ENCODE data around the gene LACRT. TPM values are rescaled to one million over a fixed set of nuclear protein-coding genes. Genes with fewer than 3 reads are reported as not detected.
"Not testable (repeated sequence)": the region's sequence is repeated elsewhere in the genome, so short reads cannot be mapped to it uniquely, and the experiment has no call there.

LACRT gene
- total and polyA plus RNA-seq, 4 experiments from 2014 or later = not detected

DNA sequence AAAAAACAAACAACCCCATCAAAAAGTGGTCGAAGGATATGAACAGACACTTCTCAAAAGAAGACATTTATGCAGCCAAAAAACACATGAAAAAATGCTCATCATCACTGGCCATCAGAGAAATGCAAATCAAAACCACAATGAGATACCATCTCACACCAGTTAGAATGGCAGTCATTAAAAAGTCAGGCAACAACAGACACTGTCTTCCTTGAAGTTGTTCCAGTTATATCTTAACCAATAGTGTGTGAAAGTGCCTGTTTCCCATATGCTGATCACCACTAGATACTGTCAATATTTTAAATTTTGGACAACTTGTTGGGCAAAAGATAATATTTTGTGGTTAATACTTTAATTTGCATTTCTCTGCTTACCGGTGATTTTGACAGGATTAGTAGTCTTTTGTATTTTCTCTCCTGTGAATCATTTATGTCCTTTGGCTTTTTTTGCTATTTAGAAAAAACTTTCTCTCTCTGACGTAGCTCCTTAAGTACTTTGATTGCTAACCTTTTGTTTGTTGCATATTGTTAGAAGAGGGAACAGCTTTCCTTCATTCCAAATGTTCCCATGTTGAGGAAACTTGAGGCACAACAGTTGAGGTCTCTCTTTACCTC is 30.4 kb upstream of the LACRT start:
- H3K4me1 Mint-ChIP-seq; intact Hi-C loops (cut with micrococcal nuclease); H3K4me3 ChIP-seq (ENCODE audit: low read length in 2 of 2); DNase-seq; H3K36me3 ChIP-seq (ENCODE audit: insufficient read depth, low read length); H3K27ac ChIP-seq (ENCODE audit: low read depth, low read length); H3K4me1 ChIP-seq (ENCODE audit: insufficient read depth, low read length); H3K27ac Mint-ChIP-seq; H3K4me3 Mint-ChIP-seq; CTCF ChIA-PET (ENCODE audit: partially characterized antibody); H3K9me3 Mint-ChIP-seq; POLR2A ChIA-PET (ENCODE audit: partially characterized antibody); H3K36me3 Mint-ChIP-seq; H3K9me3 ChIP-seq (ENCODE audit: control insufficient read depth in 1 of 2, low read length in 2 of 2); H3K27me3 ChIP-seq (ENCODE audit: insufficient read depth, low read length): not testable (repeated sequence)
- peaks cover 7 to 12% of the 10 kb centered on the region in 2 donors for H3K27me3 Mint-ChIP-seq

DNA sequence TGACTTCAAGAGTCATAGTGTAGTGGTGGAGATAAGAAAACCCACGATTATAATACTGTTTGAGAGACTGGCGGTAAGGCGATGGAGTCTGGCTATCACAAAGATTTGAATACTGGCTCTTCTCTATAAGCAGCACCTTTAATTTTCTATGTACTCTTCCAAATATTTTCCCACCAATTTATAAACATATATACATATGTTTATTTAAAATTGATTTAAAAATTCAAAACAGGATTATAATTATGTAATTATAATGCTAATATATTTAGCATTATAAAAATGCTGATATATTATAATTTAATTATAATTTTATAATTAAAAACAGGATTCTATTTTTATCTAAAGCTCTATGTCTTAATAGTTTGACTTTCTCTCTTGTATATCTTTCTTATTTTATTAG is 28.9 kb upstream of the LACRT start:
- POLR2A ChIA-PET (ENCODE audit: partially characterized antibody) = no interaction called here
- no peaks in the 10 kb centered on the region for H3K36me3 Mint-ChIP-seq
- H3K27me3 ChIP-seq (ENCODE audit: insufficient read depth, low read length) = no peaks in the 10 kb centered on the region
- intact Hi-C loops (cut with micrococcal nuclease) = no loop called here
- no peak overlapping the region for H3K4me3 Mint-ChIP-seq
- H3K4me3 ChIP-seq (ENCODE audit: low read length in 2 of 2) = no peak overlapping the region
- H3K4me1 ChIP-seq (ENCODE audit: insufficient read depth, low read length) = no peaks in the 10 kb centered on the region
- H3K4me1 Mint-ChIP-seq = no peaks in the 10 kb centered on the region
- H3K27me3 Mint-ChIP-seq = peaks cover 4 to 17% of the 10 kb centered on the region in 2 donors
- no peak overlapping the region for H3K27ac ChIP-seq (ENCODE audit: low read depth, low read length)
- peaks cover 0 to 3% (median 0%) of the 10 kb centered on the region in 8 donors for H3K9me3 Mint-ChIP-seq
- CTCF ChIA-PET (ENCODE audit: partially characterized antibody) = no interaction called here
- no peaks in the 10 kb centered on the region for H3K36me3 ChIP-seq (ENCODE audit: insufficient read depth, low read length)
- no peaks in the 10 kb centered on the region for H3K9me3 ChIP-seq (ENCODE audit: control insufficient read depth in 1 of 2, low read length in 2 of 2)
- no peak overlapping the region for H3K27ac Mint-ChIP-seq
- DNase-seq = no peak

DNA sequence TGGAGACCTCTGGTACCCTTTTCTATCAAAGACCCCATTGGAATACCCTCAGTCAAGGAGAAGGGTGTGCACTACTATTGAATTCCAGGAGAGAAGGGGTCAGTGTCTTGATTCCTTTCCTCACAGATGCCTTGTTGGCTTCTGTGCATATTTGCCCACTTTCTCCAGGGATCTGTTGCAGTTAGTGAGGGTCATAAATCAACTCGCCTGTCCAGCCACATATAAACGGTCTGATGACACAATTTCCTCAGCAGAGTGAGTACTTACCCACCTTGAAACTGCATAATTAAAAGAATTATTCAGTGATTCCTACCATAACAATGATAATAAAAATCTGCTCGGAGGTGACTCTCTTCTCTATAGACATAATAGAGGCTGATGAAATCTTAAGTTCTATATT is 27.3 kb upstream of the LACRT start:
- no peaks in the 10 kb centered on the region for H3K4me1 Mint-ChIP-seq
- ChIA-PET POLR2A (ENCODE audit: partially characterized antibody) (no interaction called here), CTCF (ENCODE audit: partially characterized antibody) (no interaction called here)
- H3K9me3 Mint-ChIP-seq = peaks cover 0 to 3% (median 0%) of the 10 kb centered on the region in 8 donors
- H3K4me3 Mint-ChIP-seq = no peak overlapping the region
- Histone ChIP-seq H3K4me1 (ENCODE audit: insufficient read depth, low read length) (no peaks in the 10 kb centered on the region), H3K27ac (ENCODE audit: low read depth, low read length) (no peak overlapping the region), H3K4me3 (ENCODE audit: low read length in 2 of 2) (no peak overlapping the region), H3K36me3 (ENCODE audit: insufficient read depth, low read length) (no peaks in the 10 kb centered on the region), H3K27me3 (ENCODE audit: insufficient read depth, low read length) (peaks cover 4% of the 10 kb centered on the region), H3K9me3 (ENCODE audit: control insufficient read depth in 1 of 2, low read length in 2 of 2) (no peaks in the 10 kb centered on the region)
- intact Hi-C loops (cut with micrococcal nuclease) = no loop called here
- no peaks in the 10 kb centered on the region for H3K36me3 Mint-ChIP-seq
- H3K27me3 Mint-ChIP-seq = peaks cover 9 to 15% of the 10 kb centered on the region in 2 donors
- DNase-seq = no peak
- no peak overlapping the region for H3K27ac Mint-ChIP-seq

DNA sequence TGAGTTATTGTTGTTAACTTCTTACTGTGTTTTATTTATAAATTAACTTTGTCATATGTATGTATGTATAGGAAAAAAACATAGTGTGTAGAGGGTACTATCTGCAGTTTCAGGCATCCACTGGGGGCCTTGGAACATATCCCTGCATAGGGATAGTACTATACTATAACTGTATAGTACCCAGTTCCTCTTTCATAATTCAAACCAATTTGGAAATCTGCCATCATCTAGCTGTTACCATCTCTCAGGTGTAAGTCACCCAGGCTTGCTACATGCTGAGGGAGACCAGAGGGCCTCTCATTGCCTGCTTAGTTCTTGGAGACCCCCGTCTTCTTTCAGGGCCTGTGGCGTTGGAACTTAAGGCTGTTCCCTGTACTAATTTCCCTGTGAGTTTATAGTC is 26.4 kb upstream of the LACRT start:
- POLR2A ChIA-PET (ENCODE audit: partially characterized antibody) = no interaction called here
- Mint-ChIP-seq H3K4me1 (no peaks in the 10 kb centered on the region), H3K27me3 (peaks cover 9 to 15% of the 10 kb centered on the region in 2 donors), H3K4me3 (no peak overlapping the region), H3K27ac (no peak overlapping the region), H3K9me3 (peaks cover 0 to 3% (median 0%) of the 10 kb centered on the region in 8 donors), H3K36me3 (no peaks in the 10 kb centered on the region)
- CTCF ChIA-PET (ENCODE audit: partially characterized antibody) = no interaction called here
- peaks cover 4% of the 10 kb centered on the region for H3K27me3 ChIP-seq (ENCODE audit: insufficient read depth, low read length)
- H3K27ac ChIP-seq (ENCODE audit: low read depth, low read length) = no peak overlapping the region
- intact Hi-C loops (cut with micrococcal nuclease) = no loop called here
- H3K4me3 ChIP-seq (ENCODE audit: low read length in 2 of 2) = no peak overlapping the region
- DNase-seq = no peak
- H3K36me3 ChIP-seq (ENCODE audit: insufficient read depth, low read length) = no peaks in the 10 kb centered on the region
- H3K9me3 ChIP-seq (ENCODE audit: control insufficient read depth in 1 of 2, low read length in 2 of 2) = no peaks in the 10 kb centered on the region
- H3K4me1 ChIP-seq (ENCODE audit: insufficient read depth, low read length) = no peaks in the 10 kb centered on the region

DNA sequence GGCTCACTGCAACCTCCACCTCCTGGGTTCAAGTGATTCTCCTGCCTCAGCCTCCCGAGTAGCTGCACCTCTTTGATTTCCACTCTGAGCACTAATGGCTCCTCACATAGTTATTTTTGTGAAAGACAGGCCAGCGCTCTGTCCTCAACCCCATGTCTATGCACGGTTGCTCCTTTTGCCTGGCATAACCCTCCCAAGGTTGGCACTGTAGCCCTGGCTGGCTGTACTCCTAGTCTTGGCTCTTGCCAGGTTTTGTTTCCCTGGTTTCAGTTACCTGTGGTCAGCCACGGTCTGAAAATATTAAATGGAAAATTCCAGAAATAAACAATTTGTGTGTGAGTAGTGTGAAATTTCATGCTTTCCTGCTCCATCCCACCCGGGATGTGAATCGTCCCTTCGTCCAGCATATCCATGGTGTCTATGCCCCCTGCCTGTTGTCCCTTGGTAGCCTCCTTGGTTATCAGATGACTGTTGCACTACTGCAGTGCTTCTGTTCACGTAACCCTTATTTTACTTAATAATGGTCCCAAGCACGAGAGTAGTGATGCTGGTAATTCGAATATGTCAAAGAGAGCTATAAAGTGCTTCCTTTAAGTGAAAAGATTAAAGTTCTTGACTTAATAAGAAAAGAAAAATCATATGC is 25.7 kb upstream of the LACRT start:
- no peak overlapping the region for H3K4me3 ChIP-seq (ENCODE audit: low read length in 2 of 2)
- H3K4me3 Mint-ChIP-seq = no peak overlapping the region
- H3K36me3 ChIP-seq (ENCODE audit: insufficient read depth, low read length) = no peaks in the 10 kb centered on the region
- no peaks in the 10 kb centered on the region for H3K4me1 Mint-ChIP-seq
- H3K36me3 Mint-ChIP-seq = no peaks in the 10 kb centered on the region
- H3K27ac ChIP-seq (ENCODE audit: low read depth, low read length) = no peak overlapping the region
- H3K27me3 Mint-ChIP-seq = peaks cover 9 to 15% of the 10 kb centered on the region in 2 donors
- no peak overlapping the region for H3K27ac Mint-ChIP-seq
- DNase-seq = no peak
- H3K27me3 ChIP-seq (ENCODE audit: insufficient read depth, low read length) = peaks cover 4% of the 10 kb centered on the region
- intact Hi-C loops (cut with micrococcal nuclease) = no loop called here
- CTCF ChIA-PET (ENCODE audit: partially characterized antibody) = interaction anchor here (2.1 kb wide), 2 partner anchors 19 to 81 kb away, joined by 4 to 10 read pairs; no protein-coding TSS in a partner anchor
- POLR2A ChIA-PET (ENCODE audit: partially characterized antibody) = no interaction called here
- H3K9me3 ChIP-seq (ENCODE audit: control insufficient read depth in 1 of 2, low read length in 2 of 2) = no peaks in the 10 kb centered on the region
- no peaks in the 10 kb centered on the region for H3K4me1 ChIP-seq (ENCODE audit: insufficient read depth, low read length)
- peaks cover 0 to 3% (median 0%) of the 10 kb centered on the region in 8 donors for H3K9me3 Mint-ChIP-seq

DNA sequence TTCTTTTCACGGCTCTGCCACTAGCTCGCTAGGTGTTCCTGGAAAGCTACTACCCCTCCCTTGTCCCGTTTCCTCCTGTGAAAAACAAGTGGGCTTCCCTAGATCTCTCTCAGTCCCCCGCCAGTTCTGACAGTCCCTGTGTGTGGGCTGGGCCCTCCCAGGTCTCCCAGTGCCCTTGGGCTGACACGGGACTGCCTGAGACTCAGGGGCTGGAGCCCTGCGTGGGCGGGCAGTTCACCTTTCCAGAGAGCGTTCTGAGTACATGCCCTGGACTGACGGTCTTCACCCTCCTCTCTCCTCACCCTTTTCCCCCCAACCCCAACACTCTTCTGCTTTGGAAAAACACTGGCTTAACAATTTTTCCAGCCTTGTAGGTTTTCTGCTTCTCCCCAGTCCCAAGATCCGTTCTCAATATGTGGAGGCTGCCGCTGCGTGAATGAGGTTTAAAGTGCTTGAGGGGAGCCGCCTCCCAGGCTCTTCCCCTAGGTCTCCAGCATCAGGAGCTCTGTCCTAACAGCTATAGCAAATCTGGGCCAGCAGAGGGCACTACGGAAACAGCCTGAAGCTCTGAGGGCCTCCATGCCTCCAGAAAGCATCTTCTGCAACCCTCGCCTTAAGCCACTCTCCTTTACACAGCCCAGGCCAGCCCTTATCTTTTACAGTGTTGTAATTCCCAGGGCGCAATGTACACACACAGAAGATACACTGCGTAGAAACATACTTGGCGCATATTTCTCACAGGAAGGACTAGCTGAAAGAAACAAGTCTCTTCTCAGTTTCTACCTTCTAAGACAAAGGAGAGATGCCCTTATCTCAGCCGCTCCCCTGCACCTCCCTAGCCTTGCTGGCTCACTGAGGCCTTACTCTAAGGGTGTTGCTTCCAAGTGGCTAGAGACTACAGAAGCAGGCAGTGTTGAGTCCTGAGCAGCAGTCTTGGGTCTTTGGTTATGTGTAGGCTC is 23.9 kb upstream of the LACRT start:
- Mint-ChIP-seq H3K27me3 (peaks cover 9 to 18% of the 10 kb centered on the region in 2 donors), H3K9me3 (peaks cover 0 to 3% (median 0%) of the 10 kb centered on the region in 8 donors), H3K27ac (peak overlapping the region in 1 of 7 donors; percentile 64), H3K36me3 (no peaks in the 10 kb centered on the region), H3K4me1 (no peaks in the 10 kb centered on the region), H3K4me3 (no peak overlapping the region)
- ChIA-PET CTCF (ENCODE audit: partially characterized antibody) (interaction anchor here (0.9 to 2.2 kb wide), 13 partner anchors 9 to 419 kb away, joined by 3 to 10 read pairs (median 5); no protein-coding TSS in a partner anchor), POLR2A (ENCODE audit: partially characterized antibody) (no interaction called here)
- no peaks in the 10 kb centered on the region for H3K4me1 ChIP-seq (ENCODE audit: insufficient read depth, low read length)
- no peak overlapping the region for H3K27ac ChIP-seq (ENCODE audit: low read depth, low read length)
- intact Hi-C loops (cut with micrococcal nuclease) = no loop called here
- no peaks in the 10 kb centered on the region for H3K9me3 ChIP-seq (ENCODE audit: control insufficient read depth in 1 of 2, low read length in 2 of 2)
- peaks cover 4% of the 10 kb centered on the region for H3K27me3 ChIP-seq (ENCODE audit: insufficient read depth, low read length)
- H3K4me3 ChIP-seq (ENCODE audit: low read length in 2 of 2) = no peak overlapping the region
- peak; percentile 13 to 35 (median 26) for DNase-seq
- H3K36me3 ChIP-seq (ENCODE audit: insufficient read depth, low read length) = no peaks in the 10 kb centered on the region

DNA sequence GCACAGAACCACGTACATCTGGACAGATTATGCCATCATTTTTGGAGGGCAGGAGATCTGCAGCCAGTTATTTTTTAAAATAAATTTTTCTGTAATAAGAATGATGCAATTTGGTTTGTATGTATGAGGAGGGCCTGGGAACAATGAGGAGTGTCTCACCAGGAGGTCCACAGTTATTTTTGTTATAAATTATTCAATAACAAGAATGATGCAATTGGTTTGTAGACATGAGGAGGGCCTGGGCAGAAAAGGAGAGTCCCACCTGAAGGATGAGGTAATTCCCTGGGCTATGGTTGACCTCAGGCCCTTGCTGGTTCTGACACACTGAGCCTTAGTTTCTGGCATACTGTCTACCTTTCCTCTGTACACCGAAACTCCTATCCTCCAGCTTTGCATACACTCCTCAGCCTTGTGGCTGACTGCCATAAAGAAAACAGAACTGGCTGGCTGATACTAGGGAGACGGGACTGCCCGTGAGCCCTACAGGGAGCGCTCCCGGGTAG is 22.5 kb upstream of the LACRT start:
- Mint-ChIP-seq H3K4me3 (no peak overlapping the region), H3K27ac (no peak overlapping the region), H3K27me3 (peaks cover 18 to 28% of the 10 kb centered on the region in 2 donors), H3K4me1 (no peaks in the 10 kb centered on the region), H3K36me3 (no peaks in the 10 kb centered on the region), H3K9me3 (no peaks in the 10 kb centered on the region)
- Histone ChIP-seq H3K4me3 (ENCODE audit: low read length in 2 of 2) (no peak overlapping the region), H3K9me3 (ENCODE audit: control insufficient read depth in 1 of 2, low read length in 2 of 2) (no peaks in the 10 kb centered on the region), H3K4me1 (ENCODE audit: insufficient read depth, low read length) (no peaks in the 10 kb centered on the region), H3K27me3 (ENCODE audit: insufficient read depth, low read length) (peaks cover 4% of the 10 kb centered on the region), H3K27ac (ENCODE audit: low read depth, low read length) (no peak overlapping the region), H3K36me3 (ENCODE audit: insufficient read depth, low read length) (no peaks in the 10 kb centered on the region)
- ChIA-PET POLR2A (ENCODE audit: partially characterized antibody) (no interaction called here), CTCF (ENCODE audit: partially characterized antibody) (no interaction called here)
- intact Hi-C loops (cut with micrococcal nuclease) = no loop called here
- no peak for DNase-seq

All from CD4-positive, alpha-beta memory T cell (primary cell).